ENCODE results near the gene NUMB.

- TF ChIP-seq CTCF (conservative IDR thresholded peaks at IDR 0.05 in 1 of 2, IDR thresholded peaks at IDR 0.05 in 1 of 2; ENCODE audit: low read depth in 1 of 2, low read length in 2 of 2) (no peak), EZH2 (IDR thresholded peaks at IDR 0.05; ENCODE audit: low read length, missing control alignments) (no peak)
Observed at GRCh38 chr14:73467377-73467776, 9.0 kb upstream of the NUMB start.
